Astrocyte (in vitro differentiated cells and primary cell): ENCODE results near the gene LGALS3. TPM values are rescaled to one million over a fixed set of nuclear protein-coding genes. Genes with fewer than 3 reads are reported as not detected.

ENCODE experiments used
- DNase-seq: peaks from one replicate; pipeline ENCODE4 v3.0.0-alpha.2; 2010; ENCODE audit warnings: low read depth
- FAIRE-seq: peaks from 2 replicates; lab custom pipeline; 2011; peaks lifted over from hg19 to GRCh38; lab: Jason Lieb, UNC
- H2AFZ ChIP-seq: 2 replicates; pipeline ENCODE4 v1.6.0; 2012; ENCODE audit warnings: low read depth, low read length, inconsistent platforms
- H3K27ac ChIP-seq: 2 replicates; pipeline ENCODE4 v1.5.1; 2011; ENCODE audit warnings: low read depth, low read length, inconsistent platforms
- H3K27me3 ChIP-seq: 2 replicates; pipeline ENCODE4 v1.6.0; 2011; ENCODE audit warnings: low read length, inconsistent platforms; ENCODE audit not compliant: insufficient read depth
- H3K36me3 ChIP-seq: 2 replicates; pipeline ENCODE4 v1.5.1; 2011; ENCODE audit warnings: low read length, inconsistent platforms; ENCODE audit not compliant: insufficient read depth
- H3K4me1 ChIP-seq: 2 replicates; pipeline ENCODE4 v1.5.1; 2011; ENCODE audit warnings: low read length, inconsistent platforms; ENCODE audit not compliant: insufficient read depth
- H3K4me2 ChIP-seq: 2 replicates; pipeline ENCODE4 v1.6.0; 2012; ENCODE audit warnings: low read length, inconsistent platforms
- H3K4me3 ChIP-seq: 2 replicates; pipeline ENCODE4 v1.5.1; 2011; ENCODE audit warnings: low read depth, mild to moderate bottlenecking, low read length, inconsistent platforms; ENCODE audit not compliant: insufficient read depth
- H3K79me2 ChIP-seq: 2 replicates; pipeline ENCODE4 v1.6.0; 2012; ENCODE audit warnings: mild to moderate bottlenecking, low read length, inconsistent platforms; ENCODE audit not compliant: insufficient read depth
- H3K9ac ChIP-seq: 2 replicates; pipeline ENCODE4 v1.6.0; 2012; ENCODE audit warnings: mild to moderate bottlenecking, low read length, inconsistent platforms
- H3K9me3 ChIP-seq: 2 replicates; pipeline ENCODE4 v1.5.1; 2012; ENCODE audit warnings: low read depth, mild to moderate bottlenecking, low read length, inconsistent platforms; ENCODE audit not compliant: insufficient read depth
- H4K20me1 ChIP-seq: 2 replicates; pipeline ENCODE4 v1.6.0; 2012; ENCODE audit warnings: low read length, inconsistent platforms; ENCODE audit not compliant: insufficient read depth
- H3K27ac Mint-ChIP-seq: one replicate; pipeline ENCODE4 v1.8.0; 2021; ENCODE audit warnings: mild to moderate bottlenecking, mixed read lengths; ENCODE audit not compliant: unreplicated experiment
- H3K27me3 Mint-ChIP-seq: one replicate; pipeline ENCODE4 v1.8.0; 2021; ENCODE audit warnings: low read depth, mixed read lengths; ENCODE audit not compliant: unreplicated experiment
- H3K36me3 Mint-ChIP-seq: one replicate; pipeline ENCODE4 v1.8.0; 2021; ENCODE audit warnings: low read depth, mixed read lengths; ENCODE audit not compliant: unreplicated experiment
- H3K4me1 Mint-ChIP-seq: one replicate; pipeline ENCODE4 v1.8.0; 2021; ENCODE audit warnings: low read depth, mixed read lengths; ENCODE audit not compliant: unreplicated experiment
- H3K4me3 Mint-ChIP-seq: one replicate; pipeline ENCODE4 v1.8.0; 2021; ENCODE audit warnings: mild to moderate bottlenecking, moderate library complexity, mixed read lengths; ENCODE audit not compliant: unreplicated experiment
- H3K9me3 Mint-ChIP-seq: one replicate; pipeline ENCODE4 v1.8.0; 2021; ENCODE audit warnings: mild to moderate bottlenecking, mixed read lengths; ENCODE audit not compliant: unreplicated experiment
- CTCF ChIP-seq: IDR thresholded peaks from 2 replicates; pipeline ENCODE4 v1.5.1; 2011; ENCODE audit warnings: low read depth, mild to moderate bottlenecking, inconsistent platforms, low read length, moderate library complexity; ENCODE audit not compliant: insufficient read depth
- EZH2 ChIP-seq: IDR thresholded peaks from 2 replicates; pipeline ENCODE4 v1.6.1; 2012; ENCODE audit warnings: mild to moderate bottlenecking, low read length, inconsistent platforms; ENCODE audit not compliant: insufficient read depth
- total RNA-seq: library from RNA; stranded (reverse); gene quantifications from 2 replicates; pipeline ENCODE4 v1.2.1, GENCODE V29; 2021

Gene LGALS3
- total RNA-seq, 1 donor from 2014 or later, result 37.4 TPM

GRCh38 chr14:55115861-55116245 lies 13.2 kb upstream of the LGALS3 start:
- H3K27ac Mint-ChIP-seq, result no peak overlapping the region
- peaks cover 2% of the 10 kb centered on the region for H3K36me3 Mint-ChIP-seq
- no peak overlapping the region for H3K4me3 Mint-ChIP-seq
- H3K9ac ChIP-seq, result no peak overlapping the region
- H3K9me3 Mint-ChIP-seq, result no peaks in the 10 kb centered on the region
- H2AFZ ChIP-seq, result no peak overlapping the region
- H4K20me1 ChIP-seq, result no peaks in the 10 kb centered on the region
- no peaks in the 10 kb centered on the region for H3K36me3 ChIP-seq
- H3K4me1 ChIP-seq, result peaks cover 5% of the 10 kb centered on the region
- no peak for TF ChIP-seq CTCF
- no peak for TF ChIP-seq EZH2
- peaks cover 8% of the 10 kb centered on the region for H3K27me3 Mint-ChIP-seq
- no peaks in the 10 kb centered on the region for H3K9me3 ChIP-seq
- H3K4me2 ChIP-seq, result no peak overlapping the region
- H3K27me3 ChIP-seq, result no peaks in the 10 kb centered on the region
- FAIRE-seq, result no peak
- peaks cover 11% of the 10 kb centered on the region for H3K4me1 Mint-ChIP-seq
- H3K79me2 ChIP-seq, result no peaks in the 10 kb centered on the region
- no peak overlapping the region for H3K27ac ChIP-seq
- DNase-seq, result no peak
- no peak overlapping the region for H3K4me3 ChIP-seq

- Histone ChIP-seq H4K20me1 (no peaks in the 10 kb centered on the region), H3K9ac (no peak overlapping the region), H3K9me3 (no peaks in the 10 kb centered on the region), H3K79me2 (no peaks in the 10 kb centered on the region), H2AFZ (no peak overlapping the region), H3K4me1 (peaks cover 5% of the 10 kb centered on the region), H3K4me2 (no peak overlapping the region), H3K27me3 (no peaks in the 10 kb centered on the region), H3K27ac (no peak overlapping the region), H3K36me3 (no peaks in the 10 kb centered on the region), H3K4me3 (no peak overlapping the region)
- no peak for DNase-seq
- no peaks in the 10 kb centered on the region for H3K9me3 Mint-ChIP-seq
- peaks cover 11% of the 10 kb centered on the region for H3K4me1 Mint-ChIP-seq
- FAIRE-seq, result no peak
- peaks cover 2% of the 10 kb centered on the region for H3K36me3 Mint-ChIP-seq
- H3K4me3 Mint-ChIP-seq, result no peak overlapping the region
- H3K27me3 Mint-ChIP-seq, result peaks cover 6% of the 10 kb centered on the region
- TF ChIP-seq EZH2 (no peak), CTCF (no peak)
- no peak overlapping the region for H3K27ac Mint-ChIP-seq
These were observed 12.6 kb upstream of the LGALS3 start for GRCh38 chr14:55116246-55117030.

- FAIRE-seq, result no peak
- H3K27ac ChIP-seq, result no peak overlapping the region
These were observed 11.1 kb upstream of the LGALS3 start for GRCh38 chr14:55117803-55118441.

More at GRCh38 chr14:55117803-55118441, 11.1 kb upstream of the LGALS3 start:
- Mint-ChIP-seq H3K36me3 (peaks cover 2% of the 10 kb centered on the region), H3K27ac (peak overlapping the region; percentile 77), H3K27me3 (peaks cover 6% of the 10 kb centered on the region), H3K4me3 (no peak overlapping the region), H3K4me1 (peaks cover 20% of the 10 kb centered on the region), H3K9me3 (no peaks in the 10 kb centered on the region)
- TF ChIP-seq EZH2 (no peak), CTCF (no peak)
- H3K79me2 ChIP-seq, result no peaks in the 10 kb centered on the region
- no peaks in the 10 kb centered on the region for H3K9me3 ChIP-seq
- H3K36me3 ChIP-seq, result no peaks in the 10 kb centered on the region
- no peaks in the 10 kb centered on the region for H3K27me3 ChIP-seq
- H3K4me3 ChIP-seq, result no peak overlapping the region
- peak overlapping the region; percentile 34 for H2AFZ ChIP-seq
- peaks cover 14% of the 10 kb centered on the region for H3K4me1 ChIP-seq
- DNase-seq, result peak; percentile 49
- no peak overlapping the region for H3K4me2 ChIP-seq
- no peaks in the 10 kb centered on the region for H4K20me1 ChIP-seq
- no peak overlapping the region for H3K9ac ChIP-seq
